Measurements from ENCODE around the gene VSTM2B. TPM values are rescaled to one million over a fixed set of nuclear protein-coding genes. Genes with fewer than 3 reads are reported as not detected.

Gene VSTM2B
- total and polyA plus RNA-seq, 2 of the 13 experiments (the other 11 are each of a cell fraction or from before 2014, with no cell fraction given): not detected

GRCh38 chr19:29491491-29491890, 34.3 kb upstream of the VSTM2B start:
- Histone ChIP-seq H2AFZ (ENCODE audit: low read length) (no peak overlapping the region), H3K9me3 (ENCODE audit: low read length) (no peaks in the 10 kb centered on the region), H3K36me3 (replicated peaks in 1 of 2; ENCODE audit: control insufficient read depth in 1 of 2, insufficient read depth in 2 of 2, low read length in 2 of 2) (no peaks in the 10 kb centered on the region), H3K27me3 (ENCODE audit: control insufficient read depth in 1 of 2, insufficient read depth in 2 of 2, low read length in 2 of 2) (peaks cover 0 to 5% of the 10 kb centered on the region in 2 experiments; a peak in 2 of 5 replicates), H3K4me1 (ENCODE audit: insufficient read depth, low read length) (no peaks in the 10 kb centered on the region), H3K9ac (ENCODE audit: insufficient read depth, low read depth, low read length) (no peak overlapping the region), H4K20me1 (ENCODE audit: insufficient read depth, low read length) (no peaks in the 10 kb centered on the region), H3K27ac (ENCODE audit: extremely low read length, insufficient read depth, low read length) (no peak overlapping the region), H3K4me3 (replicated peaks in 1 of 3; ENCODE audit: insufficient read depth in 1 of 3, low read depth in 2 of 3, low read length in 3 of 3) (no peak overlapping the region), H3K79me2 (ENCODE audit: insufficient read depth, low read length) (no peaks in the 10 kb centered on the region), H3K4me2 (ENCODE audit: low read depth, low read length) (no peak overlapping the region)
- ATAC-seq: no peak
- TF ChIP-seq FOXM1 (CRISPR knock-in tag; IDR thresholded peaks at IDR 0.05) (no peak), ZNF331 (CRISPR knock-in tag; IDR thresholded peaks at IDR 0.05) (no peak), RARA (CRISPR knock-in tag; IDR thresholded peaks at IDR 0.05) (no peak), SNAPC2 (CRISPR knock-in tag; IDR thresholded peaks at IDR 0.05) (no peak), ZNF484 (CRISPR knock-in tag; IDR thresholded peaks at IDR 0.05; ENCODE audit: borderline replicate concordance, low read depth) (no peak), SSRP1 (CRISPR knock-in tag; IDR thresholded peaks at IDR 0.05) (no peak), NCOA2 (CRISPR knock-in tag; IDR thresholded peaks at IDR 0.05) (no peak), GABPA (IDR thresholded peaks at IDR 0.05; ENCODE audit: low read depth, low read length) (no peak), GABPA (CRISPR knock-in tag; IDR thresholded peaks at IDR 0.05; ENCODE audit: low read depth) (no peak), ZNF800 (CRISPR knock-in tag; IDR thresholded peaks at IDR 0.05) (no peak), GATAD2A (CRISPR knock-in tag; IDR thresholded peaks at IDR 0.05) (no peak), GMEB2 (CRISPR knock-in tag; IDR thresholded peaks at IDR 0.05; ENCODE audit: low read depth) (no peak), MED13 (CRISPR knock-in tag; IDR thresholded peaks at IDR 0.05) (no peak), ZNF556 (CRISPR knock-in tag; IDR thresholded peaks at IDR 0.05; ENCODE audit: borderline replicate concordance) (no peak), HDAC1 (CRISPR knock-in tag; IDR thresholded peaks at IDR 0.05) (no peak), ZNF670 (CRISPR knock-in tag; IDR thresholded peaks at IDR 0.05; ENCODE audit: borderline replicate concordance) (no peak), ZC3H4 (CRISPR knock-in tag; IDR thresholded peaks at IDR 0.05; ENCODE audit: borderline replicate concordance) (no peak)
- ChIA-PET CTCF (ENCODE audit: low intra/inter-chr PET ratio, low total read pairs) (no interaction called here), POLR2A (no interaction called here)
- in situ Hi-C loops (cut with HindIII; ENCODE audit: extremely low pct_ligation_motif_present, low pct_unique_long_range_greater_than_20kb) (no loop called here), intact Hi-C loops (cut with micrococcal nuclease; ENCODE audit: unreplicated experiment) (no loop called here)
- WGBS (ENCODE audit: low lambda C conversion rate): 11% methylated on average over 3 of the region's 3 CpGs
- no TSS peak for BruUV-seq (replicated peaks)
- no peak for DNase-seq (ENCODE audit: low spot score)
- no peak for FAIRE-seq
